ENCODE measurements around the gene BBC3. TPM values are rescaled to one million over a fixed set of nuclear protein-coding genes. Genes with fewer than 3 reads are reported as not detected.
"Not testable (repeated sequence)": the region's sequence is repeated elsewhere in the genome, so short reads cannot be mapped to it uniquely, and the experiment has no call there.

BBC3 gene
- total RNA-seq, 1 donor: 8.4 TPM

GRCh38 chr19:47266401-47266941, 35.5 kb upstream of the BBC3 start:
- Histone ChIP-seq H3K4me3 (ENCODE audit: low read length) (no peak overlapping the region), H3K4me1 (ENCODE audit: insufficient read depth, low read length) (peaks cover 10% of the 10 kb centered on the region), H3K9me3 (ENCODE audit: low read depth, low read length) (no peaks in the 10 kb centered on the region), H3K27me3 (ENCODE audit: insufficient read depth, low read length) (no peaks in the 10 kb centered on the region)

- Histone ChIP-seq H3K4me1 (ENCODE audit: insufficient read depth, low read length) (peaks cover 10% of the 10 kb centered on the region), H3K27me3 (ENCODE audit: insufficient read depth, low read length) (no peaks in the 10 kb centered on the region), H3K9me3 (ENCODE audit: low read depth, low read length) (no peaks in the 10 kb centered on the region), H3K4me3 (ENCODE audit: low read length) (no peak overlapping the region)
Measured at GRCh38 chr19:47264629-47265028, 33.6 kb upstream of the BBC3 start.

DNA sequence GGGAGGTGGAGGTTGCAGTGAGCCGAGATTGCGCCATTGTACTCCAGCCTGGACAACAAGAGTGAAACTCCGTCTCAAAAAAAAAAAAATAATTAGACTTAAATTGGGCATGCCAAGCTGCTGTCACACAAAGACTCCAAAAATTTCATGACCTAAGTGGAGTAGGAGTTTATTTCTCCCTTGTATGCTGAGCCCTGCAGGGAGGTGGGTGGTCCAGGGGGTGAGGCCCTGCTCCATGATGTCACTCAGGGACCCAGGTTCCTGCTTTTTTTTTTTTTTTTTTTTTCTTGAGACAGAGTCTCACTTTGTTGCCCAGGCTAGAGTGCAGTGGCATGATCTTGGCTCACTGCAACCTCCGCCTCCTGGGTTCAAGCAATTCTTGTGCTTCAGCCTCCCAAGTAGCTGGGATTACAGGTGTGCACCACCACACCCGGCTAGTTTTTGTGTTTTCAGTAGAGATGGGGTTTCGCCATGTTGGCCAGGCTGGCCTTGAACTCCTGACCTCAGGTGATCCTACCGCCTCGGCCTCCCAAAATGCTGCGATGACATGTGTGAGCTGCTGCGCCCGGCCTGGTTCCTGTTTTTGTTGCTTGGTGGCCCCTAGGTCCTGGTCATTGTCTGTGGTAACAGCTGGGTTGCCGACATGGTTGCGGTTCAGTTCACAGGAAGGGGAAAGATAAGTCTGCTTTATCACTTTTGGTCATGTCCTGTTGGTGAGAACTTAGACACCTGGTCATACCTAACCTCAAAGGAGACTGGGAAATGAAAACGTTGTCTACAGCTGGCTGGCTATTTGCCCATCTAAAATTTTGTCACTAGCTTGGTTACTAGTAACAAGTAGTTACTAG, 31.2 kb upstream of the BBC3 start:
- not testable (repeated sequence) for H3K27me3 ChIP-seq (ENCODE audit: insufficient read depth, low read length); H3K9me3 ChIP-seq (ENCODE audit: low read depth, low read length); H3K4me3 ChIP-seq (ENCODE audit: low read length)
- peaks cover 24% of the 10 kb centered on the region for H3K4me1 ChIP-seq (ENCODE audit: insufficient read depth, low read length)

DNA sequence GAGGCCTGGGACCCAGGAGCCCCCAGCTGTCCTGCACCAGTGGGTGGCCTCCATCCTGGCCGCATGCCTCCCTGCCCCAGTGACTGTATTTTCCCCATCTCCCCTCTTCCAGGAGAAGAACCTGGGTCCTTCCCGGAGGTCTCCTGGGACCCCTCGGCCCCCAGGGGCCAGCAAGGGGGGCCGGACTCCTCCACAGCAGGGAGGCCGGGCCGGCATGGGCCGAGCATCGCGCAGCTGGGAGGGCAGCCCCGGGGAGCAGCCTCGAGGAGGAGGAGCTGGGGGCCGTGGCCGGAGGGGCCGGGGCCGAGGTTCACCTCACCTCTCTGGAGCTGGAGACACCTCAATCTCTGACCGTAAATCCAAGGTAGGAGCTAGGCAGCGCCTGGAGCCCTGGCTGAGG, 29.5 kb upstream of the BBC3 start:
- H3K27me3 ChIP-seq (ENCODE audit: insufficient read depth, low read length): no peaks in the 10 kb centered on the region
- peaks cover 29% of the 10 kb centered on the region for H3K4me1 ChIP-seq (ENCODE audit: insufficient read depth, low read length)
- no peak overlapping the region for H3K4me3 ChIP-seq (ENCODE audit: low read length)
- no peaks in the 10 kb centered on the region for H3K9me3 ChIP-seq (ENCODE audit: low read depth, low read length)

GRCh38 chr19:47258895-47259555, 28.0 kb upstream of the BBC3 start:
- Histone ChIP-seq H3K4me1 (ENCODE audit: insufficient read depth, low read length) (peaks cover 29% of the 10 kb centered on the region), H3K27me3 (ENCODE audit: insufficient read depth, low read length) (no peaks in the 10 kb centered on the region), H3K9me3 (ENCODE audit: low read depth, low read length) (no peaks in the 10 kb centered on the region), H3K4me3 (ENCODE audit: low read length) (no peak overlapping the region)

- no peaks in the 10 kb centered on the region for H3K9me3 ChIP-seq (ENCODE audit: low read depth, low read length)
- H3K4me3 ChIP-seq (ENCODE audit: low read length): no peak overlapping the region
- H3K4me1 ChIP-seq (ENCODE audit: insufficient read depth, low read length): peaks cover 29% of the 10 kb centered on the region
- no peaks in the 10 kb centered on the region for H3K27me3 ChIP-seq (ENCODE audit: insufficient read depth, low read length)
Measured at GRCh38 chr19:47258434-47258833, 27.4 kb upstream of the BBC3 start.

DNA sequence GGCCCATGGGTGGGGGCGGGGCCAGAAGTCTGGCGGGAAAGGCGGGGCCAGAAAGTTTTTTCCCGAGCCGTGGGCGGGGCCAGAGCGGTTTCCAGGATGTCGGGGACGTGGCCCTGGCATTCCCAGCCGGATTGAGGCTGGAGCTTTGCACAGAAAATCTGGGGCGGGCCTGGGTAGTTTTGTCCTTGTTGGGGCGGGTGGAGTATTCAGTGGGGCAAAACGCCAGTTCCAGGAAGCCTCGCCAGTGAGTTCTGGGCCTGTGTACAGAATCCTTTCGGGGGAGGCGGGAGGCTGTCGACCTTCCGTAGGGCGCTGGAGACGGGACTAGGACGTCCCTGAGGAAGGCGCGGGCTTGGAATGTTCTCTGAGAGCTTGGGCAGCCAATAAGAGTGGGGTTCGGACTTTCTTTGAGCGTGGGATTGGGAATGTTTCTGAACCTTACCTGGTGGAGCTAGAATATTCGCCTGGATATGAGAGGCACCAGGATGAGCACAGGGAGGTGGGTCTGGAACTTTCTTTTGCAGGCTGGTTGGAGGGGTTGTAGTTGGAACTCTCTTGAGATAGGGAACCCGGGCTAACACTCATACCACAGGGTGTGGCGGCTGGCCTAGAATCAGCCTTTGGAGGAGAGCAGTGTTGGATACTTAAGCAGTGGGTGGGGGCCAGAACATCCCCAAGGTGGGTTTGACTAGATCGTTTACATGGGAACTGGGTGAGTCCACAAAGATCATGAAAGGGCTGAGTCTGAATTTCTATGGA, 26.6 kb upstream of the BBC3 start:
- no peaks in the 10 kb centered on the region for H3K9me3 ChIP-seq (ENCODE audit: low read depth, low read length)
- H3K4me3 ChIP-seq (ENCODE audit: low read length): peak overlapping the region; percentile 46

GRCh38 chr19:47256693-47257410, 25.9 kb upstream of the BBC3 start:
- H3K4me3 ChIP-seq (ENCODE audit: low read length): peak overlapping the region; percentile 50
- H3K9me3 ChIP-seq (ENCODE audit: low read depth, low read length): no peaks in the 10 kb centered on the region
- H3K4me1 ChIP-seq (ENCODE audit: insufficient read depth, low read length): peaks cover 20% of the 10 kb centered on the region
- no peaks in the 10 kb centered on the region for H3K27me3 ChIP-seq (ENCODE audit: insufficient read depth, low read length)

More for the DNA sequence above, 26.6 kb upstream of the BBC3 start:
- Histone ChIP-seq H3K4me1 (ENCODE audit: insufficient read depth, low read length) (peaks cover 23% of the 10 kb centered on the region), H3K27me3 (ENCODE audit: insufficient read depth, low read length) (no peaks in the 10 kb centered on the region)

GRCh38 chr19:47255879-47256692, 25.1 kb upstream of the BBC3 start, which contains the start of gene CCDC9:
Gene CCDC9, plus strand, starts transcription at chr19:47256525. Its CDS starts 1,876 bp downstream, at chr19:47258401.
- Histone ChIP-seq H3K27me3 (ENCODE audit: insufficient read depth, low read length) (no peaks in the 10 kb centered on the region), H3K4me1 (ENCODE audit: insufficient read depth, low read length) (peaks cover 20% of the 10 kb centered on the region), H3K9me3 (ENCODE audit: low read depth, low read length) (no peaks in the 10 kb centered on the region), H3K4me3 (ENCODE audit: low read length) (peak within 1 kb of the TSS; percentile 50)

DNA sequence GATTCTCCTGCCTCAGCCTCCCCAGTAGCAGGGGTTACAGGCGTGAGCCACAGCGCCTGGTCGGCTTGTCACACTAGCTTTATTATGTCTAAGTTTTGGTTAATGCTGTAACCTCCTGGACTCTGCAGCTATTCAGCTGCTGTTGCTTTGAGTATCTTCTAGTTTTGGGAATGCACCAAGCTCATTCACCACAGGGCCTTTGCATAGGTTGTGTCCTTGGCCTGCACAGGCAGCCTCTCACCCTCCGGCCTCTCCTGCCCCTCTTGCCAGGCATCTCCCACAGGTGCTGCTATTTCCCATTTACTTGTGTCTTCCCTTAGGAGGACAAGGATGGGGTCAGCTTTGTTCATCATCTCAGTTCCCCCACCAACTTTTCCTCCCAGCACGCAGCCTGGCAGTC, 23.0 kb upstream of the BBC3 start:
- no peaks in the 10 kb centered on the region for H3K9me3 ChIP-seq (ENCODE audit: low read depth, low read length)
- H3K27me3 ChIP-seq (ENCODE audit: insufficient read depth, low read length): no peaks in the 10 kb centered on the region
- no peak overlapping the region for H3K4me3 ChIP-seq (ENCODE audit: low read length)
- peaks cover 20% of the 10 kb centered on the region for H3K4me1 ChIP-seq (ENCODE audit: insufficient read depth, low read length)

DNA sequence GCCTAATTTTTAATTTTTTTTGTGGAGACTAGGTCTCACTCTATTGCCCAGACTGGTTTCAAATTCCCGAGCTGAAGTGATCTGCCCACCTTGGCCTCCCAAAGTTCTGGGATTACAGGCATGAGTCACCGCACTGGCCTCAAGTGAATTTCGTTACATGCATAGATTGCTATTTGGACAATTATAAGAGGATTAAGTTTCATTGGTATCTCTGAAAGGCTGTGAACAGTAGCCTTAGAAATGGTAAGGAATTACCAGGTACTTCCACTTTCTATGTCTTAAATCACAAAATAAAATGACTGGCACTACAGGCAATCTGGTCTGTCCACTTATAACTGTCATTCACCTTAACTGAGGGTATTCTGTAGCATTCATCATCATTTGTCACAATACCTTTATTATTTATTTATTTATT, 22.5 kb upstream of the BBC3 start:
- Histone ChIP-seq H3K4me1 (ENCODE audit: insufficient read depth, low read length) (peaks cover 18% of the 10 kb centered on the region), H3K27me3 (ENCODE audit: insufficient read depth, low read length) (no peaks in the 10 kb centered on the region), H3K4me3 (ENCODE audit: low read length) (no peak overlapping the region), H3K9me3 (ENCODE audit: low read depth, low read length) (no peaks in the 10 kb centered on the region)

GRCh38 chr19:47253016-47253415, 22.0 kb upstream of the BBC3 start:
- not testable (repeated sequence) for H3K27me3 ChIP-seq (ENCODE audit: insufficient read depth, low read length); H3K4me3 ChIP-seq (ENCODE audit: low read length); H3K9me3 ChIP-seq (ENCODE audit: low read depth, low read length)
- H3K4me1 ChIP-seq (ENCODE audit: insufficient read depth, low read length): peaks cover 13% of the 10 kb centered on the region

DNA sequence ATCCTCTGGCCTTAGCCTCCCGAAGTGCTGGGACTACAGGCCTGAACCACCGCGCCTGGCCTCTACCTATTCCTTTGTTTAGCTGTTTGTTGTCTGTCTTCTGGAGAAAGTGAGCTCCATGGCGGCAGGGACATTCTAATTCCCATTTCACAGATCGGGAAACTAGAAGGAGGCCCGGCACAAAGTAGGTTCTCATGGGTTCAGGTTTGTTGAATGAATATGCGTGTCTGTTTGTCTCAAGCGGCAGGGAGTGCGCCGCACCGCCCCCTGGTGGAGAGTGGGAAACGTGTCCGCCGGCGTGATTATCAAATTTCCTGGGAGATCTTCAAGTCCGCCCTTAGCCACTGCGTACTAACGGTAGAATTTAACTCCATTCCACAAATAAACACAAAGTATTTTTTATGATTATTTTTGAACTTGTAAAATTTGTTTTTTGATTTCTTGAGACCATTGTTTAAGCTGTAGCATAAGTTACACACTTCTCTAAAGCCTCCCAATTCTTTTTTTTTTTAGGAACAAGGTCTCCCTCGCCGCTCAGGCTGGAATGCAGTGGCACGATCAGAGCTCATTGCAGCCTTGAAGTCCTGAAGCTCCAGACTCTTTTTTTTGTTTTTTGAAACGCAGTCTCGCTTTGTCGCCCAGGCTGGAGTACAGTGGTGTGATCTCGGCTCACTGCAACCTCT, 16.4 kb upstream of the BBC3 start:
- Histone ChIP-seq H3K27me3 (ENCODE audit: insufficient read depth, low read length) (peaks cover 2% of the 10 kb centered on the region), H3K4me3 (ENCODE audit: low read length) (no peak overlapping the region), H3K4me1 (ENCODE audit: insufficient read depth, low read length) (peaks cover 18% of the 10 kb centered on the region), H3K9me3 (ENCODE audit: low read depth, low read length) (no peaks in the 10 kb centered on the region)
